HG03025 (cell line): ENCODE measurements around the gene PML.
"Not testable (repeated sequence)": the region's sequence is repeated elsewhere in the genome, so short reads cannot be mapped to it uniquely, and the experiment has no call there.

Experiments
- ATAC-seq: cut with Tn5 transposase; IDR thresholded peaks from one replicate; pipeline ENCODE4 v1.9.1; 2021; ENCODE audit warnings: mild to moderate bottlenecking, moderate library complexity; ENCODE audit not compliant: unreplicated experiment, low FRiP score

The PML gene

GRCh38 chr15:74053517-74053916 lies 59.0 kb downstream of the PML start:
- ATAC-seq = no peak

DNA sequence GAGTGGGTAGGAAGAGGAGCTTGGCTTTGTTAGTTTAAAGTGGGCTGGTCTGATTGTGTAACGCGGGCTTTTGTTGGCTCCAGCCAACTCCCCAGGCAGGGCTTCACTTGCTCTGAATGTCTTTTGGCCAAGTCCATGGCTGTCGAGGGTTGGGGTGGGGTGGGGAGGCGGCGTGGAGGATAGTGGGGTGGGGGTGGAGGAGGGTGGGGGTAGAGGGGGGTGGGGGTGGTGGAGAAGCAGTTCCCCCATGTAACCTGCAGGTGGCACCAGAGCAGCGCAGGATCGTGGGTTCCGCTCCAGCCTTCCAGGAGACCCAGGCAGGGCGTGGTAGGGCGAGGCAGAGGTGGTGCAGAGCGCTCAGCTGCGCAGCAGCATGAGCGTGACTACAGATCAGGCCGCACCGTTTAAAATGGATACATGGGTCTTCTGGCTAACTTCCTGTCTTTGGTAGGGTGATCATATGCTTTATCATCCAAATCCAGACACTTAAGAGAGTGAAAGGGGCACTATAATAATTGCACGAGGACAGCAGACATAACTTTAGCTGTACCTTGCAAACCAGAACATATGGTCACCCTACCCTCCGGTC lies 59.5 kb downstream of the PML start:
- no peak for ATAC-seq

DNA sequence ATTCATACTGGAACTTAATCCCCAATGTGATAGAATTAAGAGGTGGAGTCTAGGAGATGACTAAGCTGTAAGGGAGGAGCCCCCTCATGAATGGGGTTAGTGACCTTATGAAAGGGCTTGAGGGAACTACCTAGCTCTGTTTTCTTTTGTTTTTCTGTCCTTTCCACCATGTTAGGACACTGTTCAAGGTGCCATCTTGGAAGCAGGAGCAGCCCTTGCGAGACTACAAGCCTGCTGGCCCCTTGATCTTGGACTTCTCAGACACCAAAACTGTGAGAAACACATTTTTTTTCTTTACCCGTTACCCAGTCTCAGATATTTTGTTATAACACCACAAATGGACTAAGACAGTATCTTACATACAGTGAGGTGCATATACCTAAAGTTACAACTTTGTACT lies 61.3 kb downstream of the PML start:
- no peak for ATAC-seq

- not testable (repeated sequence) for ATAC-seq
Observed at GRCh38 chr15:74056330-74056729, 61.8 kb downstream of the PML start.

DNA sequence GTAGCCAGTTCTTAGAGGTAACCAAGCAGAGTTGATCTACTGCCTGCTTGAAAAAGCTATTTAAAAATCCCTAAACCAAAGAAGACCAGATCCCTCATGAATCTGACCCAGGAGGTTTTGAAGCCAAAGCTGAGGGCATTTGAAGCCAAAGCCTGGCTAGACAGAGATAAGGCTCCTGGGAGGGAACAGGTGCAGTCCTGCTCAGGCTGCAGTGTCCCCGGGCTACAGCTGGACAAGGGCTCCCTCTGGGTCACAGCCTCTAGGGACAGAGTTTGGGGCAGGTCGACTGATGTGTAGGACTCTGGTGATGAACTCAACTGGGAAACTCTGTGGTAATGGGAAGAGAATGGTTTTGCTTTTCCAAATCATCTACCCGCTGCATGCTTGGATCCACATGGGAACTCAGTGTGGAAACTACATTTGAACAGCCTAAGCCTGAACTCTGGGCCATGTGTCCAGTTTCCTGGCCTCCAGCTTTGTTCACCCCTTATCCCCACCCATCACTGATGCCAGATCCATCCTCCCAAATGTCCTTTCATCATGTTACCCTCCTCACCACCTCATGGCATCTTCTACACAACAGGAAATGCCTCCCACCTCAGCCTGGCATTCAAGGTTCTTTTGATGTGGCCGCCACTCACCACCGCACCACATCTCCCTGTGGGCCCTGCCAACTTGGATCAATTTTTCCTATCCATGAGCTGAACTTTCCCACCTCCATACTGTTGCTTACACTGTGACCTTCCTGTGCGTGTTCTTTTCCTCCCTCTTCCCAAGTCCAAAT lies 64.7 kb downstream of the PML start:
- not testable (repeated sequence) for ATAC-seq

DNA sequence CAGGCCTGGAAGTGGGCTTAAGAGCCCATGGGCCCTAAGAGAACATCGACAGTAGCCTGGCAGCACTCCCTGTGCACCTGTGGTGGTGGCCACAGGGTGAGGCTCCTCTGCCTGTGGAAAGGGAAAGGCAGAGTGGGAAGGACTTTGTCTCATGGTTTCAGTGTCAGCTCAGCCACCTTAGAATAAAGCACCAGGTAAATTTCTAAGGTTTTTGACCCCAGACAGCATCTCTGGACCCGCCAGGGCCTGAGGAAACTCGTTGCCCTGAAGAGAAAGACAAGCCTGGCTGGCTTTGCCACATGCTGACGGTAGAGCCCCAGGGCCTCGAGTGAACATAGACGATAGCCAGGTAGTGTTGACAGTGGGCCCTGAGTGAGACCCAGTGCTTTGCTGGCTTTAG lies 65.7 kb downstream of the PML start:
- ATAC-seq = no peak

DNA sequence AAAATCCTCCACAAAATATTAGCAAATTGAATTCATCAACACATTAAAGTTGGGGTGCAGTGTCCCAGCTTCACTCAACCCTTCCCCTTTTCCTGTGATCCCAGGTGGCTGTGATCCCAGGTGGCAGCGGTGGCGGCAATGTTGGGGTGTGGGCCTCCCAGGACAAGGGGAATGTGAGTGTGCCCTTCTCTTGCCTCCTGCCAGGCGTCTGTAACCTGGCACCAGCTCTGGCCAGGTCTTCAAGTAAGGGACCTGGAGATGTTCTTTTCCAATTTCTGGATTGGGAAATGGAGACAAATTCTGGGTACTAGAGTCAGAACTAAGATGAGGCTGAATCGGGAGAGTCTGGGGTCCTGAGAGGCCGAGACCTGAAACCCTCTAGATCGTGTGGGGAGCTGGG lies 67.7 kb downstream of the PML start:
- no peak for ATAC-seq

DNA sequence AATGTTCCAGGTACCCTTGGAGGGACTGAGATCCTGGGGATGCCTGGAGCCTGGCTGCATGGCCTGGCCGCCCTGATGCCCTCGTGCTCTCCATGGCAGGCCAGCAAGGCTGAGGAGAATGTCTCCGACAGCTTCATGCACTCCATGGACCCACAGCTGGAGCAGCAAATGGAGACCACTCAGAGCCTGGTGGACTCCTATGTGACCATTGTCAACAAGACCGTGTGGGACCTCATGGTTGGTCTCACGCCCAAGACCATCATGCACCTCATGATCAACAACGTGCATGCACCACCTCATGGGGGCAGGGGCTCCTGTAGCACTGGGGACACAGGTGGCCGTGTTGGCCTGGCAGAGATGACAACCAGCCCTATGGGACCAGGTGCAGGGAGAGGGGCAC lies 68.2 kb downstream of the PML start:
- no peak for ATAC-seq

DNA sequence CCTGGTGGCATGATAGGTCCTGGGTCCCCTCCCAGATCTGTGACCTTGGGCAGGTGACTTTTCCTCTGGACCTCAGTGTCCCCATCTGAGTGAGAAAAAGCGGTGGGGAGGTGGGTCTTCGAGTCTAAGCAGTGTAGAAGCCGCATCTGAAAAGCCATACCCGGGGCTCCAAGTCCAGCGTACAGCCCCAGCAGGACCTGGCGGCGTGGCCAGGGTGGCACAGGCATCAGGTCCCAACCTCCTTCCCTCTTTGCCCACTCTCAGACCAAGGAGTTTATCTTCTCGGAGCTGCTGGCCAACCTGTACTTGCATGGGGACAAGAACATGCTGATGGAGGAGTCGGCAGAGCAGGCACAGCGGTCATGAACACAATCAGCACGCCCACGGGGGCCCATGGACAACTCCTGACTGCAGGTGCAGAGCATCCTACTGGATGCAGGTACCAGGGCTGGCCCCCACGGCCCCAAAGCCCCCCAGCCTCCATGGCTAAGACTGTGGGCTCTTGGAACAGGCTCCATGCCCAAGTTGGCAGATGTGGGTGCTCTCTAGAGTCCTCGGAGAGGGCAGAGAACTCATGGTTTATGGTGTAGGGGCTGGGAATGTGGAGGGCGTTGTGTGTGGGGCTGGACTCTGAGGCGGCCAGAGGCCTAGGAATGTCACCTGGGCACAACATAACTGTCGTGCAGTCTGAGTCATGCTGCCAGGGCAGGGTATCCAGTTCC lies 69.1 kb downstream of the PML start:
- not testable (repeated sequence) for ATAC-seq

DNA sequence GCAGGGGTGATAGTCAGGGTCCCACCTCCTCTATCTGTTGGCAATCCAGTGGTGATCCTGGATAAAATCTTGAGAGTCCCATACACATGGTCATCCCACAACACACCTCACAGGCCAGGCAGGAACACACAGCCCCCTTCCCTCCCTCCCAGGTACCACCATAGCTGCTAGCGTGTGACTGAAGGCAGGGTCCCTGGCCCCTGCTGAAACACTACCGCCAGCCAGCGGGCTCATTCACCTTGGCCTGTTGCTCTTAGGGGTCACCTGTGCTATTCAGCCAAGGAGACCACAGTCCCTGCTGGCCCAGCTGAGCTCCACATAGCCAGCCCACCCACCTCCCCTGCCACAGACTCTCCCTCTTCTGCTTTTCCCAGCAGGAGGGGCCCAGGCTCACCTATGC lies 69.7 kb downstream of the PML start:
- not testable (repeated sequence) for ATAC-seq

- not testable (repeated sequence) for ATAC-seq
Observed at GRCh38 chr15:74064822-74065221, 70.3 kb downstream of the PML start.

GRCh38 chr15:74065684-74066411 lies 71.3 kb downstream of the PML start:
- ATAC-seq = not testable (repeated sequence)

DNA sequence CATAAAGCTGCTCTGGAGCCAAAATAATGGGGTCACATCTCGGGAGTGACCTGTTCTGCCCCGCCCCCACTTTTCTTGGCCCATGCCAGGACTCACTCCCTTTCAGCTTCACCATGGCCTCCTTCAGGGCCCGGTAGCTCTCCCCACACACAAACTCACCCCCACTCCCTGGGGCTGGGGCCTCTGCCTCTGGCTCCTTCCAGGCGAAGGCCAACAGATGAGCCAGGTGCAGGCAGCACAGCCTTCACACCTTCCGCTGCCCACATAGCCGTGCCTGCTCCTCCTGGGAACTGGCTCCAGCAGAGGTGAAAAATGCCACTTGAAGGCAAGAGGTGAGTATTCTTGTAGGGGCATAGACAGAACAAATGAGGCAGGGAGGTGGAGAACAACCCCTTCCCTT lies 77.1 kb downstream of the PML start:
- ATAC-seq = not testable (repeated sequence)

DNA sequence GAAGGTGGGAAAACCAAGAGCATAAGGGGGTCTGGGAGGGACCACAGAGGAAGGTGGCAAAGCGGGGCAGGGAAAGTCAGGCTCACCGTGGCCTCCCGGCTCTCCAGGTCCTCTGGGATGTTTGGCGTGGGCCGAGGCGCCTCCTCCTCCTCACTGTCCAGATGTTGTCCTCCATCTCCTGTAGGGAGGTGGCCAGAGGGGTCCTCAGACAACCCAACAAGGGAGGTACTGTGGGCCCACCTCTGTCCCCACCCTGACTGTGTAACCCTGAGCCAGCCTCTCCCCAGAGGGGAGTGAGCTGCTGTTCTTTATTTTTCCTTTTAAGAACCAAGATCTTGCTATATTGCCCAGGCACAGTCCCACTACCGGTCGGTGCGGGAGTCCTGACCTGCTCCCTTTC lies 77.6 kb downstream of the PML start:
- not testable (repeated sequence) for ATAC-seq

DNA sequence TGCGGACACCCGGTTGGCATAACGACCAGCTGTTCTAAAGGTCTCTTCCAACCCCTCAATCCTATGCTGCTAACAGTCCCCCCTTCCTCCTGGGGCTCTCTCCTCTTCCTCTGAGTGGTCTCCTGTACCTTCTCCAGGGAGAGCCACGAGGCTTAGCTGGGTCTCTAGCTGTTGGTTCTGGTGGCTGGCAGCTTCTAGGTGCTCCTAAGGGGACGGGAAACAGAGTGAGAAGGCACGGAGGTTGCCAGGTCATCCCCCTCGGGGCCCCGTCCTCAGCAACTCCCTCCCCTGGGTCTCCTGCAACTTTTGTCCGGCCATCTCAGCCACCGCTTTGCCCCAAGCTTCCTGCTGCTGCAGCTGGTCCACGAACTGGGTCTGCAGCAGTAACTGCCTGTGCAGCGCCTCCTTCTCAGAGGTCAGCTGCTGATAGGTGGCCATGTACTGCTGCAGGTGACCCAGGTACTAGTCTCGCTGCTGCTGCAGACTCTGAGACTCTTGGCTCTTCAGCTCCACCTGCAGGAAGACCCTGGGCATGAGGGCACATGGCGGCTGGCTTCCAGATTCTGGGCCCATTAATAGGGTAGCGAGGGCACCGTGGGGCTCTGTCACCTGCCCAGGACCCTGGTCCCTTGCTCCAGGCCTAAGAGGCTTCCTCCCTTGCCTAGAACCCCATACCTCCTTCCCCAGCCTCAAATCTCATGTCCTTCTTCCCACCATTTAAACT lies 78.3 kb downstream of the PML start:
- ATAC-seq = not testable (repeated sequence)

DNA sequence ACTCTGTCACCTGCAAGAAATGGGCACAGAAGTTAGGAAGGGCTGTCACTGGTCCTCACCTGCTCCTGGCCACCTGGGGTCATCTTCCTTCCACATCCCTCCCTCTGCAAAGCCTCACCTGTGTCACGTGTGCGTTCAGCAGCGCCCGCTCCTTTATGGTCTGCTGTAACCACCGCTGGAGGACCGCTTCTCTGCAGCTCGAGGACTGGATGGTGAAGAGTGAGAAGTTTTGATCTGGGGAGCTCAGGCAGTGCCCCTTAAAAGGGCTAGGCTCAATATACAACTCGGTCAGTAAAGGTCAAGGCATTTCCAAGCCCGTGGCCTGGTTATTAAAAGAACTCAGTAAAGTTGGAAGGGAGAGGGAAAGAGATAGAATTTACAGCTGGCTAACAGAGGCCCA lies 81.3 kb downstream of the PML start:
- ATAC-seq = not testable (repeated sequence)

DNA sequence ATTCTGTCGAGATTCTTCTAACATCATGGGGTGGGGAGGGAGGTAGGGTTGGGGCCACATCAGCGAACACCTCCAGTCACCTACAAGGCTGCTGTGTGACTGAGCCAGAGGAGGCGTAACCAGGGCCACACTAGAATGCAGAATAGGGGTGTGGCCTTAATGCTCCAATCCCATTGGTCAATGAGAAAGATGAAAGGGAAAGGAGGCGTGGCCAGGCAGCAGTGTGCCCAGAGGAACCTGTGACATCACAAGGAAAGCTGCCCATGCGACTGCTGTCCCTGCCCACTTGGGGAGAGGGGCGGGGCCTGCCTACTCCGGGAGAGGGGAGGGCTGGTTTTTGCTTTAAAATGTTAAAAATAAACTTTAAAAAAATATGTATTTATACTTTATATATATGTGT lies 87.9 kb downstream of the PML start, which contains the start of gene GOLGA6A:
Gene GOLGA6A (minus strand): TSS at position 101 of the 400 bp plus-strand sequence. CDS start 41 bp downstream, at position 60.
- ATAC-seq = not testable (repeated sequence)

DNA sequence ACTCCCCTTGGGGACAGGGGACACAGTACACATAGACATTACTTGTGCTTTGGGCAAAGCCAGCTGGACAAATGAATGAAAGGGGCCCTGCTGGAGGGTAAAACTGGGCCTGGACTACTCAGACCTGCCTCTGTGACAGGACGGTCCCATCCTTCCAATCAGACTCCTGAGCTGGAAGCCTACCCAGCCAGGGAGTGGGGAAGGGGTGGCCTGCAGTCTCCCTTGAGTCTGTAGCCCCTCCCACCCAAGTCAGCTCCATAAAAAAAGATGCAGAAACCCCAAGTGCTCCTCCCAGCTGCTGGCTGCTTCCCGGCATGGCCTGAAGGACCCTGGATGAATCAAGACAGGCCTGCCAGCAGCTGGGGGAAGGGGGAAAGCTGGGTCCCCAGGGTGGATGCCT lies 100.1 kb downstream of the PML start:
- not testable (repeated sequence) for ATAC-seq

GRCh38 chr15:74095610-74096009 lies 101.1 kb downstream of the PML start:
- not testable (repeated sequence) for ATAC-seq
